Stimulated activated CD4-positive, alpha-beta T cell treated with anti-CD3 and anti-CD28 coated beads, Interleukin-4, amount 100 ng/mL, for 24 hours (primary cell): ENCODE measurements around the gene KISS1R.
"Not testable (repeated sequence)": the region's sequence is repeated elsewhere in the genome, so short reads cannot be mapped to it uniquely, and the experiment has no call there.

Experiments
- DNase-seq: peaks from one replicate; pipeline ENCODE4 v3.0.0-alpha.2; 2020

KISS1R gene

GRCh38 chr19:955803-956765, 39.0 kb downstream of the KISS1R start:
- DNase-seq = no peak

- DNase-seq = no peak
These were observed 39.8 kb downstream of the KISS1R start for GRCh38 chr19:956766-957440.

- DNase-seq = not testable (repeated sequence)
These were observed 40.4 kb downstream of the KISS1R start for GRCh38 chr19:957578-957977.

GRCh38 chr19:958967-959855, 42.1 kb downstream of the KISS1R start:
- DNase-seq = peak; percentile 63

- DNase-seq = no peak
These were observed 42.9 kb downstream of the KISS1R start for GRCh38 chr19:960020-960419.

GRCh38 chr19:960601-960938, 43.4 kb downstream of the KISS1R start:
- DNase-seq = no peak

- no peak for DNase-seq
These were observed 44.9 kb downstream of the KISS1R start for GRCh38 chr19:961866-962620.

- DNase-seq = no peak
These were observed 45.7 kb downstream of the KISS1R start for GRCh38 chr19:962683-963400.

GRCh38 chr19:963486-963951, 46.4 kb downstream of the KISS1R start:
- DNase-seq = no peak

- DNase-seq = no peak
These were observed 47.0 kb downstream of the KISS1R start for GRCh38 chr19:964116-964520.

- no peak for DNase-seq
These were observed 47.9 kb downstream of the KISS1R start for GRCh38 chr19:964761-965694.

GRCh38 chr19:966485-967088, 49.5 kb downstream of the KISS1R start:
- no peak for DNase-seq
